NCI-H82 treated with DMSO at 0.1 percent for 48 hours (cell line): ENCODE measurements around the gene SHB.

ENCODE experiments used
- DNase-seq: peaks from one replicate; lab custom pipeline; 2025; ENCODE audit not compliant: unreplicated experiment; lab: John Stamatoyannopoulos, UW

Gene SHB

GRCh38 chr9:38068701-38069628 is at the start of gene SHB:
SHB (minus strand) TSS chr9:38069227; CDS start chr9:38068645, 582 bp downstream.
- DNase-seq, result peak; percentile 32

- peak; percentile 63 for DNase-seq
Observed at GRCh38 chr9:38117651-38118050, 48.6 kb upstream of the SHB start.

- DNase-seq, result no peak
Observed at GRCh38 chr9:38114905-38115304, 45.9 kb upstream of the SHB start.

- no peak for DNase-seq
Observed at GRCh38 chr9:38112456-38112855, 43.4 kb upstream of the SHB start.

GRCh38 chr9:38112049-38112448 is 43.0 kb upstream of the SHB start:
- DNase-seq, result no peak

GRCh38 chr9:38110476-38110875 is 41.4 kb upstream of the SHB start:
- no peak for DNase-seq

GRCh38 chr9:38109601-38110000 is 40.6 kb upstream of the SHB start:
- DNase-seq, result no peak

- DNase-seq, result no peak
Observed at GRCh38 chr9:38108326-38108725, 39.3 kb upstream of the SHB start.

- DNase-seq, result no peak
Observed at GRCh38 chr9:38107811-38108304, 38.8 kb upstream of the SHB start.

- no peak for DNase-seq
Observed at GRCh38 chr9:38107405-38107804, 38.4 kb upstream of the SHB start.

GRCh38 chr9:38106488-38106887 is 37.5 kb upstream of the SHB start:
- no peak for DNase-seq

GRCh38 chr9:38103340-38103739 is 34.3 kb upstream of the SHB start:
- DNase-seq, result no peak

GRCh38 chr9:38101423-38101822 is 32.4 kb upstream of the SHB start:
- no peak for DNase-seq

GRCh38 chr9:38096238-38096805 is 27.3 kb upstream of the SHB start:
- no peak for DNase-seq

GRCh38 chr9:38094165-38094564 is 25.1 kb upstream of the SHB start:
- no peak for DNase-seq

GRCh38 chr9:38092656-38093055 is 23.6 kb upstream of the SHB start:
- no peak for DNase-seq

- no peak for DNase-seq
Observed at GRCh38 chr9:38092200-38092524, 23.1 kb upstream of the SHB start.

- no peak for DNase-seq
Observed at GRCh38 chr9:38091310-38092199, 22.5 kb upstream of the SHB start.

GRCh38 chr9:38090170-38090569 is 21.1 kb upstream of the SHB start:
- no peak for DNase-seq

- no peak for DNase-seq
Observed at GRCh38 chr9:38089387-38090165, 20.5 kb upstream of the SHB start.
